Breast epithelium (tissue), 4 donors: ENCODE results near the gene AUH. TPM values are rescaled to one million over a fixed set of nuclear protein-coding genes. Genes with fewer than 3 reads are reported as not detected.

Source experiments
- DNase-seq, 2 donors: peaks; one replicate each; pipeline ENCODE4 v3.0.0-alpha.2; 2019; ENCODE audit warnings: low spot score in 2 of 2
- H3K27ac ChIP-seq, 2 donors: fragments of 200-600 bp; sonication (generic) in 1 of 2; one replicate each; pipeline ENCODE4 v1.5.1; 2016 to 2019; ENCODE audit warnings: mild to moderate bottlenecking in 1 of 2
- H3K27me3 ChIP-seq, 2 donors: fragments of 200-600 bp; sonication (generic) in 1 of 2; one replicate each; pipeline versions ENCODE4 v1.5.1 to v1.6.0; 2017 to 2019; ENCODE audit warnings: control low read depth in 1 of 2, mild to moderate bottlenecking in 1 of 2
- H3K36me3 ChIP-seq: fragments of 200-600 bp; one replicate; pipeline ENCODE4 v1.5.1; 2019
- H3K4me1 ChIP-seq, 2 donors: fragments of 200-600 bp; sonication (generic); one replicate each; pipeline ENCODE4 v1.5.1; 2016 to 2019; ENCODE audit warnings: control low read depth in 1 of 2
- H3K4me3 ChIP-seq, 3 donors: fragments of 200-600 bp; sonication (generic); 1 replicate in 2 of 3; 2 replicates in 1 of 3; pipeline ENCODE4 v1.5.1; 2016 to 2019; ENCODE audit warnings: mild to moderate bottlenecking in 3 of 3, moderate library complexity in 2 of 3
- H3K9me3 ChIP-seq, 2 donors: fragments of 200-600 bp; sonication (generic) in 1 of 2; one replicate each; pipeline ENCODE4 v1.5.1; 2016 to 2019; ENCODE audit warnings: control low read depth in 1 of 2
- POLR2A ChIP-seq: fragments of 450-650 bp; IDR thresholded peaks from one replicate; pipeline ENCODE4 v1.6.1; 2016; ENCODE audit warnings: antibody characterized with exemption, mild to moderate bottlenecking, moderate library complexity
- POLR2AphosphoS5 ChIP-seq, 3 donors: sonication (generic); formaldehyde crosslinking; IDR thresholded peaks; one replicate each; pipeline ENCODE4 v1.6.1; 2017; ENCODE audit warnings: antibody characterized with exemption in 3 of 3
- intact Hi-C: fragments of 100-400 bp; cut with DNase I; formaldehyde crosslinking; loops from one replicate; pipeline ENCODE4 v1.15.1; 2023; ENCODE audit warnings: low total_unique reads
- total RNA-seq, 3 donors: library from RNA; depleted of rRNA; stranded (reverse); fragments of >200 nt; gene quantifications; one replicate each; pipeline ENCODE4 v1.1.0, GENCODE V29; 2016
- TF ChIP-seq, protein P1 (sequence below), 3 donors: fragments of 450-650 bp; IDR thresholded peaks; one replicate each; pipeline ENCODE4 v1.5.1; 2016 to 2017; ENCODE audit warnings: antibody characterized with exemption in 3 of 3, mild to moderate bottlenecking in 3 of 3, moderate library complexity in 3 of 3

Gene AUH
- total RNA-seq, 3 donors from 2014 or later, result 34.2 to 64.4 (median 50.8) TPM

DNA sequence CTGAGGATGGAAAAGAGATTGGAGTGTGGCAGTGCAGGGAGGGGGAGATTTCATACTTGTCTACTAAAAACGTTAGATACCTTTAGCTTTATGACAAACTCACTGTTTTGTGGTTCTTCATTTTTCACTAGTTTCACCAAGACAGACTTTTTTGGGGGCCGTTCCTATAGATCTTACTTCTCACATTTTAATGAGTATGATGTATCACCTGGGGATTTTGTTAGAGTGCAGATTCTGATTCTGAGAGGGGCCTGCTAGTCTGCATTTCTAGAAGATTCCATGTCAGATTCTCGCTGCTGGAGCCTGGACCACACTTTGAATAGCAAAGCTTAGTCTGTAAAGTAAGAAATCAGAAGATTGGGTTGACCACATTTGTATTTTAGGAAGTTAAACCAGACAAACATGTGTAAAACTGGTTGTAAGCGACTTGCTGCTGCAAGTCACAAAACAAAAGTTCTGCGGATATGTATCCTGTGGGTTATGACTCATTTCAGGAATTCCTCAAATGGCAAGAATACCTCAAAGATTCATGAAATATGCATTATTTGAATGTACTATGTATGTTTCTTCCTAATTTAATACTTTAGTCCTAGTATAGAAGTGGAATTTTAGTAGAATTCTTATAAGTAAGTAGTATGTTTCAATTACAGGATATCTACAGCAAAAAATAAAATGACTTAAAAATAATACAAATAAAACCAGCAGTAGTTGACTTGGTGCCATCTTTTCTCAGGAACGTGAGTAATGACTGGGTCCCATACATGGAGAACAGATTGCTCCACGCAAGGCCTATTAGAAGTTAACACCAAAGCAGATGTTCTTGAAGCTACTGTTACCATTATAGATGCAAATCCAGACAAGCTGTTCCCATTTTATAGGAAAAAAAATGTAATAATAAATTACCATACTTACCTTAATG, 34.1 kb upstream of the AUH start:
- no peaks in the 10 kb centered on the region for H3K4me1 ChIP-seq
- intact Hi-C loops, result no loop called here
- no peak overlapping the region for H3K27ac ChIP-seq
- H3K27me3 ChIP-seq, result no peaks in the 10 kb centered on the region
- H3K36me3 ChIP-seq, result no peaks in the 10 kb centered on the region
- no peaks in the 10 kb centered on the region for H3K9me3 ChIP-seq
- TF ChIP-seq POLR2A (no peak), POLR2AphosphoS5 (IDR thresholded peaks at IDR 0.05) (no peak)
- TF ChIP-seq, protein P1, sequence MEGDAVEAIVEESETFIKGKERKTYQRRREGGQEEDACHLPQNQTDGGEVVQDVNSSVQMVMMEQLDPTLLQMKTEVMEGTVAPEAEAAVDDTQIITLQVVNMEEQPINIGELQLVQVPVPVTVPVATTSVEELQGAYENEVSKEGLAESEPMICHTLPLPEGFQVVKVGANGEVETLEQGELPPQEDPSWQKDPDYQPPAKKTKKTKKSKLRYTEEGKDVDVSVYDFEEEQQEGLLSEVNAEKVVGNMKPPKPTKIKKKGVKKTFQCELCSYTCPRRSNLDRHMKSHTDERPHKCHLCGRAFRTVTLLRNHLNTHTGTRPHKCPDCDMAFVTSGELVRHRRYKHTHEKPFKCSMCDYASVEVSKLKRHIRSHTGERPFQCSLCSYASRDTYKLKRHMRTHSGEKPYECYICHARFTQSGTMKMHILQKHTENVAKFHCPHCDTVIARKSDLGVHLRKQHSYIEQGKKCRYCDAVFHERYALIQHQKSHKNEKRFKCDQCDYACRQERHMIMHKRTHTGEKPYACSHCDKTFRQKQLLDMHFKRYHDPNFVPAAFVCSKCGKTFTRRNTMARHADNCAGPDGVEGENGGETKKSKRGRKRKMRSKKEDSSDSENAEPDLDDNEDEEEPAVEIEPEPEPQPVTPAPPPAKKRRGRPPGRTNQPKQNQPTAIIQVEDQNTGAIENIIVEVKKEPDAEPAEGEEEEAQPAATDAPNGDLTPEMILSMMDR (IDR thresholded peaks at IDR 0.05), result no peak
- DNase-seq, result no peak
- no peak overlapping the region for H3K4me3 ChIP-seq

DNA sequence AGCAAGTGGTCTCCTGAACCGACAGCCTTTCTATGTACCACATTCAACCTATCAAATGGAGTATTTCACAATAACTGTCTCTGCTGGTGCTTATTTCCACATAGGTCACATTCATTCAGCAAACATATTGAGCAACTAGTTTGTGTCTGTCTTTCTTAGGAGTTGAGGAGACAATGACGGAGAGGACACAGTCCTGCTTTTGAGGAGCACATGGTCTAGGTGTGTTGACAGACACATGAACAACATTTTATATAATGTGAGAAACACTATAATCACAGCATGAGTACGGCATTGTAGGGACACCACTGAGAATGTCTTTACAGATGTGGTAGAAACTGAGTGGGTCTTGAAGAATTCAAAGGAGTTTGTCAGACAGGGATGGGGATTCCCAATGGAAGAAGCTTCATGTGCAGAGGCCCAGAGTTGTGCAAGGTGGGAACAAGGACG, 33.4 kb upstream of the AUH start:
- Histone ChIP-seq H3K27me3 (no peaks in the 10 kb centered on the region), H3K36me3 (no peaks in the 10 kb centered on the region), H3K27ac (no peak overlapping the region), H3K9me3 (no peaks in the 10 kb centered on the region), H3K4me1 (no peaks in the 10 kb centered on the region), H3K4me3 (no peak overlapping the region)
- TF ChIP-seq, protein P1 (IDR thresholded peaks at IDR 0.05), result no peak
- TF ChIP-seq POLR2AphosphoS5 (IDR thresholded peaks at IDR 0.05) (no peak), POLR2A (no peak)
- no peak for DNase-seq
- intact Hi-C loops, result no loop called here

DNA sequence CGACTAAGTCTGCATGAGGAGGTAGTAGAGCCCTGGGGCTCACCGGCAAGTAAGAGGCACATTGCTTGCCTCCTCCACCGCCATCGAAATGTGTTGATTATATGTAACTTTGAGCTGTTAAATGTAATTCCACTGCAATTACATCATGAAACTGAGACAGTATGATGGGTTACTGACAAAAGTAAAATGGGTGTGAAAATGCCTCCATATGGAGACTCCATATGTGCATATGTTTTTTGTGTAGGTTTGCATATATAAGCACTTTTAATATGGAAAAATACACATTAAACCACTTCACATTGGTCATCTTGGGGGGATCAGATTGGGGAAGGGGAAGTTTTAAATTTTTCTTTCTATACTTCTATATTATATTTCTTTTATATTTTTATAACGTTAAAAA, 32.1 kb upstream of the AUH start:
- Histone ChIP-seq H3K9me3 (no peaks in the 10 kb centered on the region), H3K27me3 (no peaks in the 10 kb centered on the region), H3K27ac (no peak overlapping the region), H3K4me1 (no peaks in the 10 kb centered on the region), H3K36me3 (no peaks in the 10 kb centered on the region), H3K4me3 (no peak overlapping the region)
- intact Hi-C loops, result no loop called here
- TF ChIP-seq POLR2AphosphoS5 (IDR thresholded peaks at IDR 0.05), result no peak
- TF ChIP-seq, protein P1 (IDR thresholded peaks at IDR 0.05), result no peak
- TF ChIP-seq POLR2A, result no peak
- no peak for DNase-seq

DNA sequence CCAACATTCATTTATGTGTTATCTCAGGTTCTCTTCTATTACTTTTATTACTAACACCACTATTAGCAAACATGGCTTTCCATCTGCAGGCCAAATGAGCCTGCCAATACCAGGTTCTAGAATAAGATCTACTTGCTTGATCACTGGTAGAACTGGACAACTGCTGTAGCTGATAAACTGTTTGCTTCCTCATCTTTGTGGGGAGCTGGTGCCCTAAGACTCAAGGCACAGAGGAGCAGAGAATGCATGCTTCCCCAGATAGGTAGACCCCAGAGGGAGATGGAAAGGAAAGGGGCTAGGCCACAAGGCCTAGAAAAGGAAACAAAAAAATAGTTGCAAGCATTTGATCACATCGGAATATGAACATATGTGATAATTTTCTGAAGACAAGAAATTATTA, 30.7 kb upstream of the AUH start:
- intact Hi-C loops, result no loop called here
- DNase-seq, result no peak
- no peaks in the 10 kb centered on the region for H3K27me3 ChIP-seq
- H3K27ac ChIP-seq, result no peak overlapping the region
- no peaks in the 10 kb centered on the region for H3K9me3 ChIP-seq
- TF ChIP-seq, protein P1 (IDR thresholded peaks at IDR 0.05), result no peak
- TF ChIP-seq POLR2A, result no peak
- TF ChIP-seq POLR2AphosphoS5 (IDR thresholded peaks at IDR 0.05), result no peak
- no peaks in the 10 kb centered on the region for H3K4me1 ChIP-seq
- no peaks in the 10 kb centered on the region for H3K36me3 ChIP-seq
- H3K4me3 ChIP-seq, result no peak overlapping the region

DNA sequence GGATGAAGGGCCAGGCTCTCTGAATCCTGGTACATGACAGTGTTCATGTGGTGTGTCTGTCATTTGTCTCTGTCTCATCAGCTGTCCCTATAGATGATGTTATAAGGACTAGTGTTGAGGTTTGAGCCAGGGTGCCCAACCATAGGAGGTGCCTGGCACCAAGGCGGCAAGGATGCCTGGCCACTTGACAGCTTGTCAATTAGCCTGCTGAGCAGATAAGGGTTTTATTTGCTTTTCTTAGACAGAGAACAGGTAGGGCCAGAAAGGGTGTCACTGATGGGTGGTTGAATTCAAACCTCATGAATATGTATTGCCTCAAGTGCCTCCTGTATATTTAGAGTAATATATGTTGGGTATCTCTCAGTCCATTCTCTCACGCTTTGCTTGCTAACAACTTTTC, 30.1 kb upstream of the AUH start:
- H3K4me1 ChIP-seq, result no peaks in the 10 kb centered on the region
- H3K27ac ChIP-seq, result no peak overlapping the region
- no peak for DNase-seq
- no peaks in the 10 kb centered on the region for H3K27me3 ChIP-seq
- no peaks in the 10 kb centered on the region for H3K9me3 ChIP-seq
- TF ChIP-seq POLR2A (no peak), POLR2AphosphoS5 (IDR thresholded peaks at IDR 0.05) (no peak)
- TF ChIP-seq, protein P1 (IDR thresholded peaks at IDR 0.05), result no peak
- intact Hi-C loops, result no loop called here
- no peaks in the 10 kb centered on the region for H3K36me3 ChIP-seq
- no peak overlapping the region for H3K4me3 ChIP-seq
